Epithelial cell of proximal tubule (primary cell): ENCODE measurements around the gene OAS2. TPM values are rescaled to one million over a fixed set of nuclear protein-coding genes. Genes with fewer than 3 reads are reported as not detected.

Experiments used
- DNase-seq: peaks from one replicate; pipeline ENCODE4 v3.0.0-alpha.2; 2011; ENCODE audit warnings: low read depth
- H3K4me3 ChIP-seq: 2 replicates; pipeline ENCODE4 v1.5.1; 2011; ENCODE audit warnings: low read depth, mild to moderate bottlenecking, low read length
- CTCF ChIP-seq: conservative IDR thresholded peaks from 2 replicates; pipeline ENCODE4 v1.5.1; 2012; ENCODE audit warnings: low read depth, mild to moderate bottlenecking, low read length
- total RNA-seq: library from RNA; depleted of rRNA; stranded (reverse); fragments of >200 nt; gene quantifications from 2 replicates; pipeline ENCODE4 v1.2.3, GENCODE V29; 2015

Gene OAS2
- total RNA-seq, 1 donor from 2014 or later: 2.5 TPM

- H3K4me3 ChIP-seq: no peak overlapping the region
- TF ChIP-seq CTCF: no peak
- DNase-seq: no peak
Observed at GRCh38 chr12:112995008-112995407, 16.7 kb downstream of the OAS2 start.

GRCh38 chr12:112996501-112996900, 18.2 kb downstream of the OAS2 start:
- TF ChIP-seq CTCF: no peak

GRCh38 chr12:112997506-112997905, 19.2 kb downstream of the OAS2 start:
- DNase-seq: no peak
- TF ChIP-seq CTCF: no peak
- H3K4me3 ChIP-seq: no peak overlapping the region

More at GRCh38 chr12:112996501-112996900, 18.2 kb downstream of the OAS2 start:
- H3K4me3 ChIP-seq: no peak overlapping the region
- DNase-seq: no peak

- DNase-seq: no peak
- no peak overlapping the region for H3K4me3 ChIP-seq
- TF ChIP-seq CTCF: no peak
Observed at GRCh38 chr12:112998987-112999767, 20.9 kb downstream of the OAS2 start.

- DNase-seq: no peak
- no peak for TF ChIP-seq CTCF
- no peak overlapping the region for H3K4me3 ChIP-seq
Observed at GRCh38 chr12:113000433-113000832, 22.1 kb downstream of the OAS2 start.

- no peak overlapping the region for H3K4me3 ChIP-seq
- no peak for DNase-seq
- TF ChIP-seq CTCF: peak; percentile 31
Observed at GRCh38 chr12:113002155-113002554, 23.8 kb downstream of the OAS2 start.

- no peak overlapping the region for H3K4me3 ChIP-seq
- TF ChIP-seq CTCF: no peak
- no peak for DNase-seq
Observed at GRCh38 chr12:113002676-113003075, 24.4 kb downstream of the OAS2 start.
